ENCODE measurements around the gene LRFN2. TPM values are rescaled to one million over a fixed set of nuclear protein-coding genes. Genes with fewer than 3 reads are reported as not detected.

LRFN2 gene
- polyA plus RNA-seq, 1 experiment = not detected

DNA sequence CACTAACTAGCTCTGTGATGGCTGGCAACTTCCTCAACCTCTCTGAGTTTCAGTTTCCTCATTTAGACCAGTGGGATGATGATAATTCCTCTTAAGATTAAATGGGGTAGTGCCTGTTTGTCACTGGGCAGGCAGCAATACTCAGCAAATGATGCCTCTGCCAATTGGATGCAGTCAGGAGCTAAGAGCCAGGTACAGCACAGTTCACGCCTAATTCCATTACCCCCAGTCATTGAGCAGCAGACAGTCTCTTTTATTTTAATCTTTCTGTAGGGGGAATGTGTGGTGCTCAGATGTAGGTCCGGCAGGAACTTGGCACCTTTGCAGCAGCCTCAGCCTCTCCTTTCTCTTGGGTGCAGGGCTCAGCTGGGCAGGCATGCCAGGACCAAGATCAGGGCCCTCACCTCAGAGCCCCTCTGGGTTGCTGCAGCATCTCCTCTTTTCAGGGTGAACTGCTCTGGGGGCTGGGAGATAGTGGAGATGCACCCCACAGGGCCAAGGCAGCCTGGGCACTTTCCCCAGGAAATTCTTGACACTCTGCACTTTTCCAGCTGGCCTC is 243.8 kb downstream of the LRFN2 start:
- no peak overlapping the region for H3K4me3 ChIP-seq (ENCODE audit: low read depth, low read length)
- DNase-seq (ENCODE audit: low read depth, low spot score) = no peak
- no peak overlapping the region for H3K27ac ChIP-seq (ENCODE audit: low read depth, low read length)
- POLR2A ChIA-PET = no interaction called here
- H3K9me3 ChIP-seq (ENCODE audit: control insufficient read depth, insufficient read depth, low read length) = no peaks in the 10 kb centered on the region
- CTCF ChIA-PET = no interaction called here
- H3K27me3 ChIP-seq (ENCODE audit: control insufficient read depth, insufficient read depth, low read length) = no peaks in the 10 kb centered on the region
- TF ChIP-seq, protein P1, sequence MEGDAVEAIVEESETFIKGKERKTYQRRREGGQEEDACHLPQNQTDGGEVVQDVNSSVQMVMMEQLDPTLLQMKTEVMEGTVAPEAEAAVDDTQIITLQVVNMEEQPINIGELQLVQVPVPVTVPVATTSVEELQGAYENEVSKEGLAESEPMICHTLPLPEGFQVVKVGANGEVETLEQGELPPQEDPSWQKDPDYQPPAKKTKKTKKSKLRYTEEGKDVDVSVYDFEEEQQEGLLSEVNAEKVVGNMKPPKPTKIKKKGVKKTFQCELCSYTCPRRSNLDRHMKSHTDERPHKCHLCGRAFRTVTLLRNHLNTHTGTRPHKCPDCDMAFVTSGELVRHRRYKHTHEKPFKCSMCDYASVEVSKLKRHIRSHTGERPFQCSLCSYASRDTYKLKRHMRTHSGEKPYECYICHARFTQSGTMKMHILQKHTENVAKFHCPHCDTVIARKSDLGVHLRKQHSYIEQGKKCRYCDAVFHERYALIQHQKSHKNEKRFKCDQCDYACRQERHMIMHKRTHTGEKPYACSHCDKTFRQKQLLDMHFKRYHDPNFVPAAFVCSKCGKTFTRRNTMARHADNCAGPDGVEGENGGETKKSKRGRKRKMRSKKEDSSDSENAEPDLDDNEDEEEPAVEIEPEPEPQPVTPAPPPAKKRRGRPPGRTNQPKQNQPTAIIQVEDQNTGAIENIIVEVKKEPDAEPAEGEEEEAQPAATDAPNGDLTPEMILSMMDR (IDR thresholded peaks at IDR 0.05; ENCODE audit: low read depth, low read length) = no peak

DNA sequence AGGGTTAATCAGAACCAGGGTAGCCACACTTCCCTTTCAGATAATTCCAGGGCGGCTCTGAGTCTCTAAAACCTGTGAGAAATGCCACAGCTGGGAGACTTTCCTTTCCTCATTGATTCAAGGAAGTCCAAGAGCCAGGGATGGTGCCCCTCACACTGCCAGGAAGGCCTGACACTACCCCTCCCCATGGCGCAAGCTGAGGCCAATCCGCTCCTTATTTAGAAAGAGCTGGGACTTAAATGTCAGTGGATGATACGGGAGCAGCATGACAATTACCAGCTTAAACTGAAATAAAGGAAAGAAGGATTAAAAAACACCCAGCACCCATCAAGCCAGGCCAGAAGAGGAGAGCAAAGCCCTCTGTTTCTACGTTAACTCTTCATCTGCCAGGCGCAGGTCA is 244.4 kb downstream of the LRFN2 start:
- Histone ChIP-seq H3K27ac (ENCODE audit: low read depth, low read length) (no peak overlapping the region), H3K9me3 (ENCODE audit: control insufficient read depth, insufficient read depth, low read length) (no peaks in the 10 kb centered on the region), H3K27me3 (ENCODE audit: control insufficient read depth, insufficient read depth, low read length) (no peaks in the 10 kb centered on the region), H3K4me3 (ENCODE audit: low read depth, low read length) (no peak overlapping the region)
- TF ChIP-seq, protein P1 (IDR thresholded peaks at IDR 0.05; ENCODE audit: low read depth, low read length) = no peak
- ChIA-PET CTCF (no interaction called here), POLR2A (no interaction called here)
- no peak for DNase-seq (ENCODE audit: low read depth, low spot score)

DNA sequence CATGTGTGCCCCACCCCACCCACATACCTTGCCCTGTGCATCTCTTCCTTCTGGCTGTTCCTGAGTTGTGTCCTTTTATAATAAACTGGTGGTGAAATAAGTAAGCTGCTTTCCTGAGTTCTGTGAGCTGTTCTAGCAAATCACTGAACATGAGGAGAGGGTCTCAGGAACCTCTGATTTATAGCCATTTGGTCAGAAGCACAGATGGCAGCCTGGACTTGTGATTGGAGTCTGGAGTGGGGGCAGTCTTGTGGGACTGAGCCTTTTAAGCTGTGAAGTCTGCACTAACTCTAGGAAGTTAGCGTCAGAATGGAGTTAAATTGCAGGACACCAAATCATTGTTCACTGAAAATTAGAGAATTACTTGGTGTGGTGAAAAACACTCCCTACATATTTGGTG is 245.4 kb downstream of the LRFN2 start:
- Histone ChIP-seq H3K27me3 (ENCODE audit: control insufficient read depth, insufficient read depth, low read length) (no peaks in the 10 kb centered on the region), H3K9me3 (ENCODE audit: control insufficient read depth, insufficient read depth, low read length) (no peaks in the 10 kb centered on the region), H3K27ac (ENCODE audit: low read depth, low read length) (no peak overlapping the region), H3K4me3 (ENCODE audit: low read depth, low read length) (no peak overlapping the region)
- ChIA-PET POLR2A (no interaction called here), CTCF (no interaction called here)
- TF ChIP-seq, protein P1 (IDR thresholded peaks at IDR 0.05; ENCODE audit: low read depth, low read length) = no peak
- no peak for DNase-seq (ENCODE audit: low read depth, low spot score)

Small RNA genes lying within 50 kb of the gene (small RNA-seq; reads per million reads assigned to genes)
- not detected for gene RNU6-250P (ENCODE audit: insufficient read length, low read depth)
